ENCODE data around the gene IFITM2.
"Not testable (repeated sequence)": the region's sequence is repeated elsewhere in the genome, so short reads cannot be mapped to it uniquely, and the experiment has no call there.

DNA sequence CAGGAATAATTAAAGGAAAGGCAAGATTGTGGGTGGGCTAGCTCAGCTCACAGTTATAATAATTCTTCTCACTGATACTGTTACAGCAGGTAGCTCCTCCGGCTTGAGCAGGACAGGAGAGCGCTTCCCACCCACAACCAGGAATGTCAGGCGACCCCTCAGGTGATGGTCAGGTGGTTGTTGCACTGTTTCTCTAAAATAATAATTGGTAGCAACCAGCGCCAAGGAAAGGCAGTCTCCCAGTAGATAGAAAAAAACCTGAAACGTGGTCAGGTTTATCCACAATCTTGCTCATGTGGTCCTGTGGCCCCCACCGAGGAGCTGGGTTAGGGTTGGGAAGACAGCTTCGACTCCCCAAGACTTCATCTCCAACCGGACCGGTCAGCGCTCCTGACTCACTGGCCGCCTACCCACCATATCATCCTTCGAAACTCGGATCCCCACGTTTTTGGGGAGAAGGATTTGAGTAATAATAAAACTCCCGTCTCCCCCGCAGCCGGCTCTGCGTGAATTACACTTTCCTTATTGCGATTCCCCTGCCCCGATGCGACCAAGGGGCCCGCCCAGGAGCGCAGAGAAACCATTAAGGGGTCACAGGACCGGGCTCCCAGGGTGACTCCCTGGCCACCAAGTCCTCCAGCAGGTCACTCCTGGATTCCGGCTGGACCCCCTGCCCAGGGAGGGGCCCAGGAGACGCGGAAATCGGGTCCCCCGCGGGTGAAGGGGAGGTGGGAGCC lies 10.2 kb downstream of the IFITM2 start:
- TF ChIP-seq EZH2 (IDR thresholded peaks at IDR 0.05; ENCODE audit: insufficient read depth, poor library complexity, severe bottlenecking); EZH2phosphoT487 (IDR thresholded peaks at IDR 0.05; ENCODE audit: insufficient read depth, low read depth): not testable (repeated sequence)

Measured in GM23248 (cell line).